Fibroblast of mammary gland (primary cell): Measurements from ENCODE around the gene VAMP7.

ENCODE experiments used
- DNase-seq: peaks from one replicate; pipeline ENCODE4 v3.0.0-alpha.2; 2010; ENCODE audit warnings: low read depth
- H3K4me3 ChIP-seq: 2 replicates; pipeline ENCODE4 v1.5.1; 2011; ENCODE audit warnings: low read depth, mild to moderate bottlenecking, low read length, moderate library complexity; ENCODE audit not compliant: control insufficient read depth
- CTCF ChIP-seq: conservative IDR thresholded peaks from 2 replicates; pipeline ENCODE4 v1.5.1; 2011; ENCODE audit warnings: low read depth, low read length, inconsistent platforms; ENCODE audit not compliant: control insufficient read depth, insufficient read depth

The VAMP7 gene

GRCh38 chrX:155951237-155951789 lies 70.2 kb downstream of the VAMP7 start:
- no peak overlapping the region for H3K4me3 ChIP-seq
- no peak for DNase-seq
- no peak for TF ChIP-seq CTCF

- TF ChIP-seq CTCF, result no peak
- DNase-seq, result no peak
- no peak overlapping the region for H3K4me3 ChIP-seq
Observed at GRCh38 chrX:155953055-155953454, 71.9 kb downstream of the VAMP7 start.

- H3K4me3 ChIP-seq, result no peak overlapping the region
- TF ChIP-seq CTCF, result no peak
- no peak for DNase-seq
Observed at GRCh38 chrX:155954793-155955192, 73.6 kb downstream of the VAMP7 start.

- DNase-seq, result no peak
- H3K4me3 ChIP-seq, result no peak overlapping the region
- TF ChIP-seq CTCF, result no peak
Observed at GRCh38 chrX:155956099-155956498, 75.0 kb downstream of the VAMP7 start.

GRCh38 chrX:155956649-155957048 lies 75.5 kb downstream of the VAMP7 start:
- no peak for TF ChIP-seq CTCF
- H3K4me3 ChIP-seq, result no peak overlapping the region
- no peak for DNase-seq

GRCh38 chrX:155957843-155958242 lies 76.7 kb downstream of the VAMP7 start:
- H3K4me3 ChIP-seq, result no peak overlapping the region
- no peak for DNase-seq
- no peak for TF ChIP-seq CTCF
